Body of pancreas (tissue), 4 donors: ENCODE results near the gene GFI1.

ENCODE experiments used
- CTCF ChIP-seq, 7 experiments: fragments of 450-650 bp in 4 of 7; fragments of 200-600 bp in 3 of 7; sonication (generic) in 3 of 7; IDR thresholded peaks; one replicate each; pipeline ENCODE4 v1.5.1; 2016 to 2019; ENCODE audit warnings: antibody characterized with exemption in 7 of 7
- POLR2A ChIP-seq, 3 donors: fragments of 450-650 bp; IDR thresholded peaks; one replicate each; pipeline ENCODE4 v1.6.1; 2016; ENCODE audit warnings: antibody characterized with exemption in 3 of 3, mild to moderate bottlenecking in 2 of 3

DNA sequence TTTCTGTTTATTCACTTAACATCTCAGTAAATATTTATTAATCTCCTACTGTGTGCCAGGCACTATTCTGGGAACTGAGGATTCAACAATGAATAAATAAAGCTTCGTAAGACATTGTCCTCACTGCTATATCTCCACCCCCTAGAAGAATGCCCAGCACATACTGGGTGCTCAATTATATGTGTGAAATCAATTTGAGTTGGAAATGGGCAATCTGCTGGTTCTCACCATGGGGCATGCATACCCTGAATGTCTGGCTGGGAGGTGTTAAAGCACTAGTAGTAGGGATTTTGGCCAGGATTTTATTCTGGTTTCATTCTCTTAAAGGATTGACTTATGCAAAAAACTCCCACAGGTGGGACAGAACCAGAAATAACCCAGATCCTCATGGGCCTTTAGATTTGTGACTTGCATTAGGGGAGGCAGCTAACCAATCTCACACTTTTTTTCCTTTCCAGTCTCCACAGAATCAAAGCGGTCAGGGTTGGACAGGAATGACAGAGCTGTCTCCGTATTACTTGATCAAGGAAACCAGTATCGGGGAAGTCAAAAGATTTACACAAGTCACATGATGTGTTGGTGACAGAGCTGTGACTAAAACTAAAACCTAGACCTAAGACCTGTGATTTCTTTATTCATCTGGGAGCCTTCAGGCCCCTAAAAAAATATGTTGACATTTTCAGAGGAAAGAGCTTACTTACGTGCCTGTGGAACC lies 12.8 kb downstream of the GFI1 start:
- TF ChIP-seq POLR2A (IDR thresholded peaks at IDR 0.05) (no peak), CTCF (IDR thresholded peaks at IDR 0.05) (no peak)
